ENCODE data around the gene NEDD4L. TPM values are rescaled to one million over a fixed set of nuclear protein-coding genes. Genes with fewer than 3 reads are reported as not detected.

The NEDD4L gene
- total and polyA plus RNA-seq, 2 donors (not counting 1 experiment from before 2014, with no cell fraction given), result 10.3 to 25.7 TPM

DNA sequence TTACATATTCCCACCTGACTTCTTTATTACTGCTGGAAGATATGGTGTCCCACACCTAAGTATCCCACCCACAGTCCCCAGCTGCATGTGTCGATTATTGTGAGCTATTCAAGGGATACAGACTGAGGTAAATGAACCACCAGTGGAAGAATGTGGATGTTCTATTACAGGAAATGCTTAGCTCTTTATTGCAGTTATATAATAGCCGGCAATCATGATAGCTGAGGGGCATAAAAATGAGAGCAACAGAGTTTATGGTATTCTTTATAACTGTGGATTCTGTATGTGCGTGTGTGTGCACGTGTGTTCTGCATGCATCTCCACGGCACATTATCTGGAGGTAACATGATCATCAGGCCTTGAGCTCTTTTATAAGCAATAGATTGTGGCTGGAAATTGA lies 198.9 kb downstream of the NEDD4L start:
- intact Hi-C loops (cut with micrococcal nuclease), result no loop called here
- Histone ChIP-seq H3K9ac (ENCODE audit: low read length) (no peak overlapping the region), H3K36me3 (replicated peaks in 1 of 2; ENCODE audit: control extremely low read depth in 1 of 2, control insufficient read depth in 1 of 2, extremely low read depth in 1 of 2, insufficient read depth in 2 of 2, low read length in 1 of 2) (no peaks in the 10 kb centered on the region), H3K79me2 (ENCODE audit: control insufficient read depth, insufficient read depth, low read length) (no peaks in the 10 kb centered on the region), H3K27me3 (replicated peaks in 1 of 4; ENCODE audit: control extremely low read depth in 1 of 4, control insufficient read depth in 3 of 4, insufficient read depth in 4 of 4, low read length in 3 of 4) (no peaks in the 10 kb centered on the region), H3K4me1 (ENCODE audit: control insufficient read depth in 2 of 2, insufficient read depth in 2 of 2, low read length in 2 of 2) (no peaks in the 10 kb centered on the region), H3K9me3 (ENCODE audit: control extremely low read depth in 1 of 3, control insufficient read depth in 2 of 3, insufficient read depth in 1 of 3, low read length in 2 of 3) (no peaks in the 10 kb centered on the region), H4K20me1 (ENCODE audit: control insufficient read depth, insufficient read depth, low read length, poor library complexity, severe bottlenecking) (no peaks in the 10 kb centered on the region), H3K27ac (ENCODE audit: low read length in 2 of 2) (no peak overlapping the region), H2AFZ (ENCODE audit: insufficient read depth, low read depth, low read length, poor library complexity, severe bottlenecking) (no peak overlapping the region), H3K4me2 (replicated peaks; ENCODE audit: low read depth, low read length, poor library complexity, severe bottlenecking) (no peak overlapping the region), H3K4me3 (ENCODE audit: control extremely low read depth in 1 of 5, extremely low read depth in 1 of 5, insufficient read depth in 1 of 5, low read depth in 2 of 5, low read length in 4 of 5) (no peak overlapping the region)
- Mint-ChIP-seq H3K4me1 (no peaks in the 10 kb centered on the region), H3K27me3 (no peaks in the 10 kb centered on the region), H3K4me3 (no peak overlapping the region), H3K27ac (no peak overlapping the region), H3K9me3 (ENCODE audit: insufficient read depth) (no peaks in the 10 kb centered on the region)
- ChIA-PET POLR2A (no interaction called here), CTCF (interaction anchor here (2.0 kb wide), 1 partner anchor 62 kb away, joined by 5 read pairs; no protein-coding TSS in a partner anchor)
- TF ChIP-seq, protein P1, sequence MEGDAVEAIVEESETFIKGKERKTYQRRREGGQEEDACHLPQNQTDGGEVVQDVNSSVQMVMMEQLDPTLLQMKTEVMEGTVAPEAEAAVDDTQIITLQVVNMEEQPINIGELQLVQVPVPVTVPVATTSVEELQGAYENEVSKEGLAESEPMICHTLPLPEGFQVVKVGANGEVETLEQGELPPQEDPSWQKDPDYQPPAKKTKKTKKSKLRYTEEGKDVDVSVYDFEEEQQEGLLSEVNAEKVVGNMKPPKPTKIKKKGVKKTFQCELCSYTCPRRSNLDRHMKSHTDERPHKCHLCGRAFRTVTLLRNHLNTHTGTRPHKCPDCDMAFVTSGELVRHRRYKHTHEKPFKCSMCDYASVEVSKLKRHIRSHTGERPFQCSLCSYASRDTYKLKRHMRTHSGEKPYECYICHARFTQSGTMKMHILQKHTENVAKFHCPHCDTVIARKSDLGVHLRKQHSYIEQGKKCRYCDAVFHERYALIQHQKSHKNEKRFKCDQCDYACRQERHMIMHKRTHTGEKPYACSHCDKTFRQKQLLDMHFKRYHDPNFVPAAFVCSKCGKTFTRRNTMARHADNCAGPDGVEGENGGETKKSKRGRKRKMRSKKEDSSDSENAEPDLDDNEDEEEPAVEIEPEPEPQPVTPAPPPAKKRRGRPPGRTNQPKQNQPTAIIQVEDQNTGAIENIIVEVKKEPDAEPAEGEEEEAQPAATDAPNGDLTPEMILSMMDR (IDR thresholded peaks at IDR 0.05), result no peak
- TF ChIP-seq EZH2 (IDR thresholded peaks at IDR 0.05; ENCODE audit: borderline replicate concordance, insufficient read depth, low read depth, low read length, poor library complexity, severe bottlenecking), result no peak
- DNase-seq (no peak), ATAC-seq (ENCODE audit: low read depth) (no peak)
- 100% methylated on average over 2 of the region's 5 CpGs for WGBS (ENCODE audit: insufficient coverage)

DNA sequence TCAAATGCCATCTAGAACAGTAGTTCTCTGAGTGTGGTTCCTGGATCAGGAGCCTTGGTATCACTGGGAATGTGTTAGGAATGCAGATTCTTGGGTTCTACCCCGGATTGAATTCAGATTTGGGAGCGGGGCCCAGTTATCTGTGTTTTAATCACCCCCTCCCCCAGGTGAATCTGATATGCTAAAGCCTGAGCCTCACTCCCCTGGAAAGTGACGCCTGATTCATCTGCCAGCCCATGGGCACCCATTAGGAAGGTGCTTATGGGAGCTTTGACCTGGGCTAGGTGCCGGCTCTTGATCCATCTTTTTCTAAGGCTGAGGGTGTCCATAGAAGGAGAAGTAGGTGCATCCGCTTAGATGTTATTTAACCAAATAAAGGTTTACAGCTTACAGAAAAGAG lies 199.4 kb downstream of the NEDD4L start:
- ChIA-PET POLR2A (no interaction called here), CTCF (interaction anchor here (2.0 kb wide), 1 partner anchor 62 kb away, joined by 5 read pairs; no protein-coding TSS in a partner anchor)
- Mint-ChIP-seq H3K4me3 (no peak overlapping the region), H3K4me1 (no peaks in the 10 kb centered on the region), H3K27me3 (no peaks in the 10 kb centered on the region), H3K27ac (no peak overlapping the region), H3K9me3 (ENCODE audit: insufficient read depth) (no peaks in the 10 kb centered on the region)
- TF ChIP-seq EZH2 (IDR thresholded peaks at IDR 0.05; ENCODE audit: borderline replicate concordance, insufficient read depth, low read depth, low read length, poor library complexity, severe bottlenecking), result no peak
- TF ChIP-seq, protein P1 (IDR thresholded peaks at IDR 0.05), result no peak
- no peak for DNase-seq
- no peak overlapping the region for H3K27ac ChIP-seq (ENCODE audit: low read length in 2 of 2)
- ATAC-seq (ENCODE audit: low read depth), result no peak
- no peak overlapping the region for H3K4me2 ChIP-seq (replicated peaks; ENCODE audit: low read depth, low read length, poor library complexity, severe bottlenecking)
- H3K4me3 ChIP-seq (ENCODE audit: control extremely low read depth in 1 of 5, extremely low read depth in 1 of 5, insufficient read depth in 1 of 5, low read depth in 2 of 5, low read length in 4 of 5), result no peak overlapping the region
- intact Hi-C loops (cut with micrococcal nuclease), result no loop called here
- no peaks in the 10 kb centered on the region for H3K79me2 ChIP-seq (ENCODE audit: control insufficient read depth, insufficient read depth, low read length)
- 100% methylated on average over 1 of the region's 5 CpGs for WGBS (ENCODE audit: insufficient coverage)
- H2AFZ ChIP-seq (ENCODE audit: insufficient read depth, low read depth, low read length, poor library complexity, severe bottlenecking), result no peak overlapping the region
- no peak overlapping the region for H3K9ac ChIP-seq (ENCODE audit: low read length)
- no peaks in the 10 kb centered on the region for H4K20me1 ChIP-seq (ENCODE audit: control insufficient read depth, insufficient read depth, low read length, poor library complexity, severe bottlenecking)
- no peaks in the 10 kb centered on the region for H3K9me3 ChIP-seq (ENCODE audit: control extremely low read depth in 1 of 3, control insufficient read depth in 2 of 3, insufficient read depth in 1 of 3, low read length in 2 of 3)
- no peaks in the 10 kb centered on the region for H3K27me3 ChIP-seq (replicated peaks in 1 of 4; ENCODE audit: control extremely low read depth in 1 of 4, control insufficient read depth in 3 of 4, insufficient read depth in 4 of 4, low read length in 3 of 4)
- no peaks in the 10 kb centered on the region for H3K4me1 ChIP-seq (ENCODE audit: control insufficient read depth in 2 of 2, insufficient read depth in 2 of 2, low read length in 2 of 2)
- no peaks in the 10 kb centered on the region for H3K36me3 ChIP-seq (replicated peaks in 1 of 2; ENCODE audit: control extremely low read depth in 1 of 2, control insufficient read depth in 1 of 2, extremely low read depth in 1 of 2, insufficient read depth in 2 of 2, low read length in 1 of 2)

Data from B cell (primary cell).